HG02763 (cell line): Measurements from ENCODE around the gene GABBR2.

Experiments used
- ATAC-seq: cut with Tn5 transposase; IDR thresholded peaks from one replicate; pipeline ENCODE4 v1.9.1; 2021; ENCODE audit warnings: mild to moderate bottlenecking, moderate library complexity; ENCODE audit not compliant: unreplicated experiment

GABBR2 gene

DNA sequence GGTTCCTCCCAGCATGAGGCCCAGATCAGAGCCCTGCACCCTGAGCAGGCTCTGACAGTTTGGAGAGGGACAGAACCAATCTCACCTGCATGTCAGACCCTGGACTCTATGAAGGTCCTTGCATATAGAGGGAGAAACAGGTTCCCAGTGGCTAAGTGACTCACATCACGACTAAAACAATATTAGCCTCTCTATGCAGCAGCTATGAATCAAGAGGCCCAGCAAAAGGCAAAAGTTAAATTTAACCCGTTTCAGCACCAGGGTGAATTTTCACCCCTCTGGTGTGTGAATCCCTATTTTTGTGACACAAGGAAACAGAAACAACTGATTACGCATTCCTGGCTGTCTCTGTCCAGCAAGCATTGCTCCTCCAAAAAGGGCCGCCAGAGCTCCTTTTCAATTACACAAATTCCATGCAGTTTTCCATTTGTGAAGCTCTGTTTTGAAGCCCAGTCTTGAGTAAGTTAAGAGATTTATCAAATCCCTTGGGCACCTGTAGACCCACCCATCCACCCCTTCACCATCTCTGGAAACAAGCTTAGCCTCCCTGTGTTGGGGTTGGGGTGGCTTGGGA lies 136.6 kb downstream of the GABBR2 start:
- ATAC-seq, result no peak

DNA sequence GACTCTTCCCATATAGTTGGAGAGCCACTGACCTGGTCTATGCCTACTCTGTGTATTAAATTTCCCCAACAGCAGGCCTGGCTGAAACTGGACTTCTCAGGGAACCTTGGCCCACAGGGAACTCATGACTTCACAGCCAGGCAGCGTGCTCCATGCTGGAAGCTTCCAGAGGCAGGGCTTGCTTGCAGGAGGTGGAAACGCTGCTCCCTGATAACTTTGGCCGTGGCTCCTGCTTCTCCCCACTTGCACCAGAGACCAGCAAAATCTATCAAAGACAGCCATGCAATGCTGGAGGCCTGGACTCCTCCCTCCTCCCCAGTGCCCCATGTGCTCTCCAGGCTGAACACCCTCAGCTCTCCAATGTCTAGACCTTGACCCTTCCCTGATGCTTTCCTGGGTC lies 137.1 kb downstream of the GABBR2 start:
- ATAC-seq, result no peak

DNA sequence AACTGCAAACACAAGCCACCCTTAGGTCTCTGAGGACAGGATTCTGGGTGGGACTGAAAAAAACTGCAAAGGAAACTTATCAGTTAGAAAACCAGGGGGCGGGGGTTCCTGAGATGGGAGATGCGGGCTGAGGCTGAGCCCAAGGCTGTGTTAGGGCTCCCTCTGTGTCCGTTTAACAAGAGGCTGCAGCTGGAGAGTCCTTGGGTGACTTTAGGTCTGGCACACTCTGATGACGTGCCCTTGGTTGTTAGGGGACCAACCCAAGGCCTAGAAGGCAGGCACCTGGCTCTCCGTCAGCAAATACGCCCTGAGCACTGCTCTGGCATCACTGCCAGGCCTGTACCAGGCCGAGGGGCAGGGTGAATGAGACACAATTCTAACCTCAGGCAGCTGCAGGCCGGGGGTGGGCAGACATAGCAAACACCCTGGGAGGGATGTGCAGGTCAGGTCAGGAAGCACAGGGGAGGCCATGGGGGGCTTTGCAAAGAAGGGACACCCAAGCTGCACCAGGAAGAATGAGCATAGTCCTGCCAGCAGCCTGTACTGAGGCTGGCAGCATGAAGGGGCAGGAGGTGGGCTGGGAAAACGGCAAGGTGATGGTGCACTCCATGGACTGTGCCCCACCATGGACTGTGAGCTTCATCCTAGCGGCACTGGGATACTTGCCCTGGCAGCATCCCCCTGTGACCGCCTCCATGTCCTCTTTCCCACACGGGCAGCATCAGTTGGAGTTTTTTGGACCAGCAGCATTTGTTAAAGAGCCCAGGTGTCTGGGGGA lies 137.9 kb downstream of the GABBR2 start:
- ATAC-seq, result no peak

DNA sequence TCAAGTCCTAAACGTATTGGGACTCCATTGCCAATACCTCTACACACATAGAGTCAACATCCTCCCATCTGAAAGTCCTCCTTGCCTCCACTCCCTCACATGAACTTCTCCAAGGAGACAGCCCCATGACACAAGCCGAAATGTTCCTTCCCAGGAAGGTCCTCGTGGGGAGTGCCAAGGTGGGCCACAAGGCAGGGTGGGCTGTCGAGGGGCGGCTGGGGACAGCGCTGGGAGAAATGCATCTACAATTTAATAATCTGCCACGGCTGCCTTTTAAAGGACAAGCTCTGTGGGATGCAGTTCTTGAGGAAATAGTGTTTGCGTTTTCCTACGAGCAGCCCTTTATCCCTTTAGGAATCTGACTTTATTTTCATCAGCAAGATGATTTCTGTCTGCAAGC lies 138.7 kb downstream of the GABBR2 start:
- no peak for ATAC-seq

DNA sequence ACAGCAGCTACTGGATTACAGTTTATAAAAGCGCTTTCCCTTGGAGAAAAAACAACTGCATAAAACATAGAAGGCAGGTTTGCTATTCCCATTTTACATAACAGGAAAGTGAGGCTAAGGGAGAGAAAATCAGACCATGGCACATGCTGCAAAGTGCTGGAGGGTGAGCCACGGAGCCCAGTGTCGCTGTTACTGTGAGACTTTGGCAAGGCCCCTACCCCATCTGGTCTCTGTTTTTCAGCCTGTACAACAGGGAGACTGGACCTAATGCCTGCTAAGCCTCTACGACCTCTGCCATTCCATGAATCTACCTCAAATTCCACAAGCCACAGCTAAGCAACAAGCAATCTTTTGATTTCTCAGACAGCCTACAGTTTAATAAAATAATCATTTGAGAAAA lies 139.2 kb downstream of the GABBR2 start:
- ATAC-seq, result no peak

DNA sequence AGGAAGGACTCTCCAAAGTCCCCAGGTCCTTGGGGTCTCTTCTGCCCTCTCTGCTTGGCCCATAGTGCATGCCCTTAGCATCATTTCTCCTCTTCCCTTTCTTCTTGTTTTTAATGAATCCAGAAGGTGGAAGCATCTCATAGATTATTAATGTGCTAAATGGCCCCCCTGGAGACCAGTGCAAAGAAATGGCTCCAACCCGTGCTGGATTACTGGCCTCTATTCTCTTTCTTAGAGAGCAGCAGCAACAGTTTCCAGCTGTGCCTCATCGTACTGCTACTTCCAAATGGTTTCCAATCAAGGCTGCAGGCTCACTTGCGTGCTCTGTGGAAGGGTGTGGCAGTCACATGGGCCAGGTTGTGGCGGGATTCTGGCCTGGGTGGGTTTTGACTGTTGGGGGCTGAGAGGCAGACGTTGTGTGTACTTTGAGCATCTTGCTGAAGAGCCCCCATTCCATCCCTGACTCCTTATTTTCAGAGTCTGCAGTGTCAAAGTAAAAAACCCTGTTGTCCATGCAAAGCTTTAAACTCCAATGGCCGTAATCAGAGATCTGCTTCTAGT lies 139.7 kb downstream of the GABBR2 start:
- no peak for ATAC-seq

DNA sequence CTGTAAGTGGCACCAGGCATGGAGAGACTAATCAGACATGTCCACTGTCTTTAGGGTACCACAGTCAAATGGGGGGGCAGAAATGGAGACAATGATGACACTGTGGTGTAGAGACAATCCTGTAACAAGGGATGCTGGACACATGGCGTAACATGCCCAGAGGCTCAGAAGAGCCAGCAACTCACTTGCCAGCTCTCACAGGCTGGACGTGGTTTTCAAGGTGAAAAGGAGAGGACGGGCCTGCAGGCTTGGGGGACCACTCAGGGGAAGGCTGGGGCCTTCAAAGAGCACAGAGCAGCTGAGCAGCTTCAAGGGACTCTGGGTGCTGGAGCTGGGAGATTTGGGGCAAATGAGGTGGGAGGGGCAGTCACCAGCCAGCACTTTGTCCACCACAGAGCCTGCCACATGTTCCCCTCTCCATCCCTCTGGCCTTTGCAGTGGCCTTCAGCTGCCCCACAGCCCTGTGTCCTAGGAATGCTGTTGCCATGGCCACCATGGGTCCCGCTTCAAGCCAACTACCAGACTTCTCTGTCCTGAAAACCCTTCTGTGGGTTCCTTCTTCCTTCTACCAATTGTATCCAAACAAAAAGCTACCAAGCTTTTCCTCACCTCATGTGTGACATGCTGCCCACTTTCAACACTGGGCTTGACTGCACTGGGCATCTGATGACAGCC lies 140.4 kb downstream of the GABBR2 start:
- no peak for ATAC-seq

DNA sequence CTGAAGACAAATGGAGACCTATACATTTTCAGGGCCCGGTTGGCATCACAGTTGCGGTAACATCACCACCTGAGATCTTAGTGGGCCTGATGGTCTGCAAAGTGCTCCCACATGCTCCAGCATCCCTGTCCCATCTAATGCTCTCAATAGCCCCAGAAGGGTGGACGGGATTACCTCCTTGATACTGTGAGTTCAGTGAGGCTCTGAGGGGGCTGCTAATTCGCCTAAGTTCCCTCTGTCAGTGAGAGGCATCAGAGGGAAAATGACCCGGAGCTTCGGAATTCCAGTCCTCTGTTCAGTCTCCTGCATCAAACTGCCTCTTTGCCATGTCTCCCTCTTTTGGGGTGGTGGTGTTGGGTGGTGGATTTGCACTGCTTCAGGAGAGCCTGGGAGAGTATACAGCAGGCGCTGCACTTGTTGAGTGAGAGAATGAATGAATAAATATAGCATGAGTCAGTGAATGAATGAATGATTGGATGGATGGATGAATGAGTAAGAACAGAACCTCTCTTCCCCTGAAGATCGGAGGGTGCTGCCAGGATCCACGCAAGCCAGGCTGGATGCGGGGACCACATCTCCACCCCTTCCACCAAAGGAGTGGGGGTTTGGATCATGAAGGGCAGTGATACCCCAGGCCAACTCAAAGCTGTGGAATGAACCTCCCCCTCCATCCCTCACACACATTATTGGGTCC lies 141.0 kb downstream of the GABBR2 start:
- no peak for ATAC-seq

DNA sequence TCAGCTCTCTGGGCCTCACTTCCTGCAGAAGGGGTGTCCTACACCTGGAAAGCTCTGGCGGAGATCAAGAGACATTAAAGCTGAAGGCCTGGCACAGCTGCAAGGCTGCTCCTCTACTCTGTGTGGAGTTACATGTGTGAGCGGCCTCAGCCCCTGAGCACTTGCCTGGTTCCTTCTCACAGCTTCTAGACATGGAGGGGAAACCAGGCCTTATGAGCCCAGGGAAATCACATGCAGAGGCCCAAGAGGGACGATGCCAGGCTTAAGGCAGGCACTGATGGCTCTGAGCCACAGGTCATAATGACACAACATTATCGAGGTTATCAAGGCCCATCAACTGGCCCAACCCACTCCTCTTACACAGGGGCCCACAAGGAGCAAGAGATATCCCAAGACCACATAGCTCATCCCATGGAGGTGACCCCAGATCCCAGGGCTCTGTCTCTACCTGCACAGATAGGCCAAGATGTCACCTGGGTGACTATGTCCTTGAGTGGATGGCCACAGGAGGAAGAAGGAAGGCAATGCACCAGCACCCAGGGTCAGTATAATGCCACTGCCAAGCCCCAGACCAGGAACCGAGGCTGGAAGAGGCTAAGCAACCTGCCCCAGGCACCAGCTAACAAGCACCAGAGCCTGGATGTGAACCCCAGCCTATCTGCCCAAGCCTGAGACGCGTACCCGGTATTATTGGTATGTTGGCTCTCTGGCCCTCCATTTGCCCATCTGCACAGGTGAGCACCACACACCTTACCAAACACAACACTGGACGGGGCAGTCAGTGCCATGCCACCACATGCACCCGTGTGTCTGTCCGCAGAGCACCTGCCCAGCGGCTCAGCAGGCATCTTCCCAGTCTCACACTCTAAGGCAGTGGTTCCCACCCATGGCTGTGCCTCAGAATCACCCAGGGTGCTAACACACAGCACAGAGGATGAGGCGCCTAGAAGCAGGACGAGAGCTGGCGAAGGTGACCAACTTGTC lies 143.3 kb downstream of the GABBR2 start:
- no peak for ATAC-seq

DNA sequence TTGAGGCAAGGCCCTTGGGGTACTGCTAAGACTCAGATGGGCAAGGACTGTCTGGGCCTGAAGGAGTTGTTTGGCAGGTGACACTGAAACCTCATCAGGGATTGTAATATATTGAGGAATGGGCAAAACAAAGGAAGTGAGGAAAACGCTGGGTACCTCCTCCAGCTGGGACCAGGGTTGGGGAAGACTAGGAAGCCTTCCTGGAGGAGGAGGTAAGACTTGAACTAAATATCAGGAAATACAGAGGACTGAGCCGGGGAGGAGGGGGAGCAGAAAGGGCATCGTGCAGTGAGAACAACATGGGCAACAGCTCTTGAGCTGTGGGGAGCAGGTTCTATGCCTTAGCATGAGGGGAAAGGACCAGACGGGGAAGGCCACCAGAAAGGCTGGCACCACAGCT lies 144.0 kb downstream of the GABBR2 start:
- ATAC-seq, result no peak

DNA sequence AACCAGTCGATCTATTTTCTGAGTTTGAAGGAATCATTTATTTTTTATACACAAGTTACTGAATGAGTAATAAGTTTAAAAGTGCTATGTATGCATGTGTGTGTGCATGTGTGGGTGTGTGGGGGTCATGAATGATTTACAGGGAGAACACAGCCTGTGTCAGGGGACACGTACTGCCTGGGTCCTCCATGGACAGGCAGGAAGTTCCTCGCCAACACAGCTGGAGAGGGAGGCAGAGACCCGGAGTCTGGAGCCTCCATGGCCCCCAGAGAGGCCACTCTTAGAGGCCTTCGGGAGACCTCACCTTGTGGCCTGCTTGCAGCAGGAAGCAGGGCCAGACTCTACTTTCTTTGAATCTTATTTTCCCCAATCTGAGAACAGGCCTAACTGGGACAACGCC lies 144.7 kb downstream of the GABBR2 start:
- no peak for ATAC-seq

DNA sequence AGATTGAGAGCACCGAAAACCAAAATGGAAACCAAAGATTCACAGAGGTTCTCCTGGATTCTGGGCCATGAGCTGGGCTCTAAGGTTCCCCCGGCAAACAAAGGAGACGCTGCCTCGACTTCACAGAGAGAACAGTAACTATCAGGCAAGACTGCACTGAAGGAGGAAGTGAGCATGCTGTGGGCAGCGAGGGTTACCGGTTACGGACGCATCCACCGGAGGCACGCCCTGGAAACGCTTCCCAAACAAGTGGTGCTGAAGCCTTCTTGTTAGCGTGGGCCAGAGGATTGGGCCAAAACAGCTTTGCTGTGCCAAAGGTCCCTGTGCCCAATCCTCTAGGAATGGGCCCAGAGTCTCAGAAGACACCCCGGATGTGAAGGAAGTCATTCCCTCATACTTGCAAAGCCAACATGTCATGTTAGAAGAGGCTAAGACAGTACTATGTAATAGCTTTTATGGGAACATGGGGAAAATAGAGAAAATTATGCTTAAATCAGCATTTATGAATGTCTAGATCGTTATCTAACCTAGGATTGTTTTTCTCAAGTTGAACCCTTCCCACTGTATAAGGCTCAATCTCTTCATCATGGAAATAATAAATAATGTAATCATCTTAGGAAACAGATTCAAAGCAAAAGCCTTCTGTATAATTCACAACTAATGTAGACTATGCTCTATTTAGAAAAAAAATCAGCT lies 145.4 kb downstream of the GABBR2 start:
- ATAC-seq, result no peak

DNA sequence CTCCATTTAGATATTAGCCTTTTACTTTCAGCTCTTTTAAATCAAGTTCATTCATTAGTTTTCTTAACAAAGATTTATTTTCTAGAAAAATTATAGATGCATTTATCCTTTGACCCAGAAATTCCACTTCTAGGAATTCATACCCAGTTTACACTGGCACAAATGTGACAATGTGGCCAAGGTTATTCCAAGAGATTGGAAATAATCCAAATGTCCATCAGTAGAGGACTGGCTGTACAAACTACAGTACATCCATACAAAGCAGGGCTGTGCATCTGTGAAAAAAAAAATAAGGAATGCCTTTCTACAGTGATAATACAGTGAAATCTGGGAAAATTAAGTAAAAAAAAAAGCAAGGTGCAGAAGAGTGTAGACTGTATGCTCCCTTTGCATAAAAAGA lies 149.2 kb downstream of the GABBR2 start:
- ATAC-seq, result no peak

DNA sequence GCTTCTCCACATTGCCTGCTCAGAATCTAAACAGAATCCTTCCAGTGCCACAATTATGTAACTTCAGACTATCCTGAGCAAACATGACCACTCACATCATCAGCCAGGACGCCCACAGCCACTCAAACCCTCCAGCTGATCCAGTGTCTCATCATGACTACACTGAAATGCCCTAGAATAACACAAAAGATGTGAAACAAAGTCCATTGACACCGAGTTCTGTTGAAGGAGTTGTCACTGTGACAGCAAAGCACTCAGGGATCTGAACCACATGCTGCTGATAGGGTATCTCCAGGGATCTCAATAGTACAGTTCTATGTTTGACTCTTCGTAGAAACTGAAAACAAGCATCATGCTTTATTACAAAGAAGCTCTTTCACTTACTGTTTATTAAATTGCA lies 150.2 kb downstream of the GABBR2 start:
- no peak for ATAC-seq

DNA sequence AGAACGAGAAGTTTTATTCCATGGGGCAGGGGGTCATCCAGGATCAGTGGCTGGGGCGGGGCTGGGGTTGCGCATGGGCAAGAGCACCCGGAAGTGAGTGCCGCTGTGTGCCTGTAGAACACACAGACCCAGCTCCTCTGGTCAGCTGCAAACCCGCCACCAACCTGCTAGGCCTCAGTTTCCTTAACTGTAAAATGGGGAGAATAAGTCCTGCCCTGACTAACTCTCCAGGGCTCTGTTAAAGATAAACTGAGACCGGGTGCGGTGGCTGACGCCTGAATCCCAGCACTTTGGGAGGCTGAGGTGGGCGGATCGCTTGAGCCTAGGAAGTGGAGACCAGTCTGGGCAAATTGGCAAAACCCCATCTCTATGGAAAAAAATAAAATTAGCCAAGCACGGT lies 152.2 kb downstream of the GABBR2 start:
- no peak for ATAC-seq

DNA sequence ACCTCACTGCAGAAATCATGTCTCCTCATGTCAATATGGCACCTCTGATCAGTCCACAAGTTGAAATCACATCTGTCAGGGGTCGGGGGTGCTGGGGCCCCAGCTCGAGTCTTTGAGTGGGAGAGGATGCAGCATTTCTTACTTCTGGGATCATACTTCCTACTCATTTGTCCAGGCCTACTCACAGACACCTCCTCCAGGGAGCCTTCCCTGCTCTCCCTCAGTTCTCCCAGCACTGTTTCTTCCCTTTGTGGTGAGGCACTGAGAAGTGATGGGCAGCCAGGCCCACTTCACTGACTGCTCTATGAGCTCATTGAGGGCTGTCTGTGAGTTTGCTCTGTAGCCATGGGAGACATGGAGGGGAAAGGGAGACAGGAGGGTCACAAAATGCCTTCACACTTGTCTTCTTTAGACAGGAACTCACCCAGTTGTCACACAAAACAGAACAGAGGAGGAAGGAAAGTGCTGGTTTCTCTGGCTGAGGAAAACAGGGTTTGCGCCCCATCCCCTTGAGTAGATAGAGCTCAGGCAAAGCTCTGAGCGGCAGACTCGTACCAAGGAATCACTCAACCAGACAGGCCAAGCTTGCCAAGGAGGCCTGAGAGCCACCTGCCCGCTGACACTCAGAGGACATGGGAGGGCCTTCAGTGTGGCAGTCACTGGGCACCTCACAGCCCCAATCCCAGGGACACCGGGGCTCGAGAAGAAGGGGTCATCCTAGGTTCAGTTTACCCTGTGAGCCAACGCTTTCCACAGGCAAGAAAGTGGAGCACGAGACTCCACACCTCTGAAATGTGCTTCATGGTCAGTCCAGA lies 152.9 kb downstream of the GABBR2 start:
- ATAC-seq, result no peak

DNA sequence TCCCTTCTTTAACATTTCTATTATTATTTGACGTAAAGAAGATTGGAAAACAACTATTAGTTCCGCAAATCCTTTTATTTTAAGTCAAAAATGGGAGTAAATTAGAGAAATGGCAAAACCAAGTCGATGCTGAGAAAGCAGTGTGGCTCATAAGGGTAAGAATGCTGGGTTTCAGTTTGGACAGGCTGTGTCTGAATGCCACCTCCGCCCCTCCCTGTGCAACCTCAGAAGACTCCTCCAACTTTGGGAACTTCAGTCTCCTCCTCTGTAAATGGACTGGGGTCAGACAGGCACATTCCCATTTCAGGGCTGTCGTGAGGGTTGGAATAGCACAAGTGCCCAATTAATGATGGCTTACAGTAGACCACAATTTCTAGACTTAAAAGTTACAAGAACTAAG lies 154.0 kb downstream of the GABBR2 start:
- ATAC-seq, result no peak

DNA sequence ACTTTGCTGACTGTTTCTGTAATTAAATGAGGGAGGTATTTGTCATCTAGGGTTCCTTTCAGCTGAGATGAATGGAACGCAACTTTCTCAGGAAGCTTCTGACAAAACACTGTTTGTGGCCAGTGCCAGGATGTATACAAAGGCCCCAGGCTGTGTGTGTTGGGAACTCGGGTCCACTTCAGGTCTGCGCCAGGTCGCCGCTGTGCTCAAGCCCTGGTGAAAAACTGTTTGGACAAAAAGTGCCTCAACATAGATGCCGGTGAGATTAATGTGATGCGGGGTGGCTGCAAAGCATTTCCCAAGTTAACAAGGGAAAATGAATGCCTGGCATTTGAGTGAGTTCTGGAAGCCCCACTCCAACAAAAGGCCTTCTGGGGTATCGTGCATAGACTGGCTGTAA lies 156.4 kb downstream of the GABBR2 start:
- ATAC-seq, result no peak
